ENCODE data around the gene PLCH1.

Gene PLCH1

DNA sequence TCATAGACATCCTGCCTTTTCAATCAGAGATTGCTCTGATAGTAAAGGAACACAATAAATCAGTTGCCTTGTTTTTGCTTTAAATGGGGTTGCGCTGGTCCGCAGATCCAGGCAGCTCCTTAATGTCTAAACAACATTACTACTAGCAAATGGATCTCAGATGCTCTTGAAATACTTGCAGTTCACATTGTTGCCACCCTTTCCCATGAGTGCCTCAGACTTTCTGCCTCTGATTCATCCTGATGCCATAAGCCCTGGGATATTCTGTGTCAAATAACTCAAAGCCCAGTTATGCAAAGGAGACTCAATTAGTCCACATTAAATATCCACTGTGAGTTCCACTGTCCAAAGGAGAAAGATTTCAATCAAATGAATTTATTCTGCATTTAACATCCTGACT lies 196.7 kb downstream of the PLCH1 start:
- no peak for DNase-seq (ENCODE audit: extremely low spot score)
- ChIA-PET POLR2A (no interaction called here), CTCF (no interaction called here)
- no peak for TF ChIP-seq LEF1 (IDR thresholded peaks at IDR 0.05; ENCODE audit: borderline replicate concordance)
- no peak for TF ChIP-seq CTBP1 (IDR thresholded peaks at IDR 0.05; ENCODE audit: borderline replicate concordance)
- TF ChIP-seq, protein P1, sequence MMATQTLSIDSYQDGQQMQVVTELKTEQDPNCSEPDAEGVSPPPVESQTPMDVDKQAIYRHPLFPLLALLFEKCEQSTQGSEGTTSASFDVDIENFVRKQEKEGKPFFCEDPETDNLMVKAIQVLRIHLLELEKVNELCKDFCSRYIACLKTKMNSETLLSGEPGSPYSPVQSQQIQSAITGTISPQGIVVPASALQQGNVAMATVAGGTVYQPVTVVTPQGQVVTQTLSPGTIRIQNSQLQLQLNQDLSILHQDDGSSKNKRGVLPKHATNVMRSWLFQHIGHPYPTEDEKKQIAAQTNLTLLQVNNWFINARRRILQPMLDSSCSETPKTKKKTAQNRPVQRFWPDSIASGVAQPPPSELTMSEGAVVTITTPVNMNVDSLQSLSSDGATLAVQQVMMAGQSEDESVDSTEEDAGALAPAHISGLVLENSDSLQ (IDR thresholded peaks at IDR 0.05) = no peak
- TF ChIP-seq L3MBTL2 (conservative IDR thresholded peaks at IDR 0.05) = no peak
- TF ChIP-seq ZNF384 (IDR thresholded peaks at IDR 0.05) = no peak

DNA sequence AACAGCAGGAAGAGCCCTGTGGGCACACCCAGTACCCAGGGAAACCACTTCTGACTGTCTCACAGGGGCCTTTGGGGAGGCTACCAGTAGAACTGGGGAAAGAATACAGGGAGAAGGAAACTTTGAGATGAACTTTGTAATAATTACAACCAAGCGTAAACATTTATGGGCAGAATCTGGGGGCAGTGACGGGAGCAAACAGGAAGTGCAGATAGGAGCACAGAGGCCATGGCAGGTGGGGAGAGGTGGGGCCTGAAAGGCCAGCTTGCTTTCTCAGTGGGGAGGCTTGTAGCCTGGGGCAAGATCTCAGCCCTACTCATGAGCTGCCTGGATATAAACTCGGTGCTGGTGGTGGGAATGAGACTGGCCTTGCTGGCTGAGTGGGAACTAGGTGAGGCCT lies 209.8 kb downstream of the PLCH1 start:
- CTCF ChIA-PET = no interaction called here
- no peak for DNase-seq (ENCODE audit: extremely low spot score)
- no peak for TF ChIP-seq TARDBP (IDR thresholded peaks at IDR 0.05)
- TF ChIP-seq NFRKB (IDR thresholded peaks at IDR 0.05) = no peak
- TF ChIP-seq FOXK2 (IDR thresholded peaks at IDR 0.05) = no peak
- no peak for TF ChIP-seq ELF4 (IDR thresholded peaks at IDR 0.05)
- TF ChIP-seq L3MBTL2 (conservative IDR thresholded peaks at IDR 0.05) = no peak
- no peak for TF ChIP-seq FOXM1 (IDR thresholded peaks at IDR 0.05; ENCODE audit: borderline replicate concordance)
- no peak for TF ChIP-seq CTBP1 (IDR thresholded peaks at IDR 0.05; ENCODE audit: borderline replicate concordance)
- TF ChIP-seq SP1 (IDR thresholded peaks at IDR 0.05) = no peak
- no peak for TF ChIP-seq HDGF (IDR thresholded peaks at IDR 0.05; ENCODE audit: borderline replicate concordance)
- TF ChIP-seq, protein P1 (IDR thresholded peaks at IDR 0.05) = no peak
- TF ChIP-seq ARNT (IDR thresholded peaks at IDR 0.05) = no peak
- no peak for TF ChIP-seq FOXA1 (IDR thresholded peaks at IDR 0.05)
- POLR2A ChIA-PET = no interaction called here

DNA sequence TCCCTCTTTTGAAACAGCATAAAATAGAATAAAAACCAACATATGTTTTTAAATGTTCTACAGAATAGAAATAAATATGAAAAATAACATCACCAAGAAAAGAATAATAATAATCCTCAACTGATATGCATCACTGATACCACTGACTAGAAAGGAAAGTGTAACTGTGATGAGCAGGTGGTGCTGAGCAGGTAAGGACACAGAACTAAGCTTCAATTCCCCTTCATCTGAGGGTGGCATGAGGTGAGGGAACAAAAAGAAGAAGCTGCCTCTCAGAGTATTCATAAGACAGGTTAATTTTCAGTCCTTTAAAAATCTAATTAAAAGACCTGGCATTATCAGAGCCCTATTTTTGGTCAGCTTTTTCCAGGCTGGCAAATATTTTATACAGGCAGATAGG lies 216.3 kb downstream of the PLCH1 start:
- TF ChIP-seq SP1 (IDR thresholded peaks at IDR 0.05) (no peak), ELF4 (IDR thresholded peaks at IDR 0.05) (no peak), ZNF384 (IDR thresholded peaks at IDR 0.05) (no peak), TARDBP (IDR thresholded peaks at IDR 0.05) (no peak), BHLHE40 (IDR thresholded peaks at IDR 0.05; ENCODE audit: borderline replicate concordance) (no peak), HDGF (IDR thresholded peaks at IDR 0.05; ENCODE audit: borderline replicate concordance) (no peak), FOXK2 (IDR thresholded peaks at IDR 0.05) (no peak), NFRKB (IDR thresholded peaks at IDR 0.05) (no peak), SUZ12 (IDR thresholded peaks at IDR 0.05) (no peak)
- DNase-seq (ENCODE audit: extremely low spot score) = no peak
- CTCF ChIA-PET = no interaction called here
- POLR2A ChIA-PET = no interaction called here

DNA sequence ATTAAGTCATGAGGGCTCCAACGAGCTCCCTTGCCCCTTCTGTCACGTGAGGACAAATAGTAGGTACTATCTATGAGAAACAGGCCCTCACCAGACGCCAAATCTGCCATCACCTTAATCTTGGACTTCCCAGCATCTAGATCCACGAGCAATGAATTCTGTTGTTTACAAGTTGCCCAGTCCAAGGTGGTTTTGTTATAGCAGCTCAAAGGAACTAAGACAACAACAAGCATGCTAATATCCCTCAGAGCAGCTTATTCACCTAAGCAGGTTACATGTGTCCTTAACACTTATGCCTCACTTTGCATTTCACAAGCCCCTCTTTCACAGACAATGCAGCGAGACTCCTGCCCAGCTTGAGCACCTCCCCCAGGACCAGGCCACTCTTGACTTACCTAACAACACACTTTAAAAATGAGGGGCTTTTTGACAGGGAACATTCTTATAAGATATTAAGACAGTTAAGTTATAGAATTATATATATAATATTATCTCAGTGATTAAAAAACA lies 219.5 kb downstream of the PLCH1 start:
- ChIA-PET CTCF (no interaction called here), POLR2A (no interaction called here)
- no peak for DNase-seq (ENCODE audit: extremely low spot score)
- TF ChIP-seq L3MBTL2 (conservative IDR thresholded peaks at IDR 0.05) (no peak), ZNF384 (IDR thresholded peaks at IDR 0.05) (no peak), FOXM1 (IDR thresholded peaks at IDR 0.05; ENCODE audit: borderline replicate concordance) (no peak), FOXA1 (IDR thresholded peaks at IDR 0.05) (no peak), LEF1 (IDR thresholded peaks at IDR 0.05; ENCODE audit: borderline replicate concordance) (no peak), BHLHE40 (IDR thresholded peaks at IDR 0.05; ENCODE audit: borderline replicate concordance) (no peak), TARDBP (IDR thresholded peaks at IDR 0.05) (no peak)

DNA sequence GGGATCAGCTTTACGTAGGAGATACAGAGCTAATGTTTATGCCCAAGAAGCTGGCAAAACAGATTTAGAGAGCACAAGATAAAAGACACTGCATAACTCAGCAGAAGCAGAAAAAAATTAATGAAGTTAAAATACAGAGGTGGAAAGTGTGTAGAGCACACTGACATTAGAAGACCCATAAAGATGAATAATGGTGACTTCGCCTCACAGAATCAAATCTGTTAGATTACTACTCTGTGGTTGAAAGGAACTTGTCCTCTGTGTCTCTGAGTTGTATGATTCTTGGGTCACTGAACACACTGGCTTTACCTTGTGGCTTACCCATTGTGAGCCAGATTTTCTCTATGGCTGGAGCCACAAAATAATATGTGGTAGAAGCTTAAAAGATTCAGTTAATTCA lies 224.4 kb downstream of the PLCH1 start:
- TF ChIP-seq FOXM1 (IDR thresholded peaks at IDR 0.05; ENCODE audit: borderline replicate concordance) = no peak
- no peak for TF ChIP-seq BHLHE40 (IDR thresholded peaks at IDR 0.05; ENCODE audit: borderline replicate concordance)
- TF ChIP-seq L3MBTL2 (conservative IDR thresholded peaks at IDR 0.05) = no peak
- ChIA-PET CTCF (no interaction called here), POLR2A (no interaction called here)
- no peak for DNase-seq (ENCODE audit: extremely low spot score)

DNA sequence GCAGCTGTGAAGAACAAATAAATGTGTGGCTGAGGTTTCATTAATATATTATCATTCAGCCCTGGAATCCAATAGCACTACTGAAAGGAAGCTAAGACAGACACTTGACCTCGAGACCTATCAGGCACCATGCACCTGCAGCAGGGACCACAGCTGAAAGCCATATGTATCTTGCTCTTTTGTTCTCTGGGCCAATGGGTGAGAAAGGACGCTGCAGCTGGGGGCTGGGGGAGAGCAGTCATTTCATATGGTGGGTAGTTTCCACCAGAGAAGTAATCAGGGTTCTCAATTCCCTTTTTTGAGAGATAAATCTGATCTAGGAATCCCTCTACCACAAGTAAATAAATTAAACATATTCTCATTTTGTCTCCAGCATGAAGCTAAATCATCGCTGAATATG lies 225.8 kb downstream of the PLCH1 start:
- CTCF ChIA-PET = no interaction called here
- DNase-seq (ENCODE audit: extremely low spot score) = no peak
- POLR2A ChIA-PET = no interaction called here
- no peak for TF ChIP-seq ZNF384 (IDR thresholded peaks at IDR 0.05)
- no peak for TF ChIP-seq SUZ12 (IDR thresholded peaks at IDR 0.05)
- TF ChIP-seq LEF1 (IDR thresholded peaks at IDR 0.05; ENCODE audit: borderline replicate concordance) = no peak
- no peak for TF ChIP-seq SP1 (IDR thresholded peaks at IDR 0.05)
- TF ChIP-seq BHLHE40 (IDR thresholded peaks at IDR 0.05; ENCODE audit: borderline replicate concordance) = no peak
- TF ChIP-seq TARDBP (IDR thresholded peaks at IDR 0.05) = no peak
- TF ChIP-seq NFRKB (IDR thresholded peaks at IDR 0.05) = no peak
- no peak for TF ChIP-seq CTBP1 (IDR thresholded peaks at IDR 0.05; ENCODE audit: borderline replicate concordance)
- no peak for TF ChIP-seq FOXM1 (IDR thresholded peaks at IDR 0.05; ENCODE audit: borderline replicate concordance)

DNA sequence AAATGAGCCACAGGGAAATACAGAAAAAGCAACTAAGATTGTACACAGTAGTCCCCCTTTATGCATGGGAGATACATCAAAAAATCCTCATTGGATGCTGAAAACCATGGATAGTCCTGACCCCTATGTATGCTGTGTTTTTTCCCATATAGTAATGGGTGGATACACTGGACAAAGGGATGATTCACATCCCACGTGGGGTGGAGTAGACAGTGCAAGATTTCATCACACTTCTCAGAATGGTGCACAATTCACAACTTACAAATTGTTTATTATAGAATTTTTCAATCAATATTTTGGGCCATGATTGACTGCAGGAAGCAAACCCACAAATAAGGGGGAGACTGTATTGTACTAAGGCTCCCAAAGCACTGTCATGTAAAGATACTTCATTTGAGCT lies 227.0 kb downstream of the PLCH1 start:
- POLR2A ChIA-PET = no interaction called here
- CTCF ChIA-PET = no interaction called here
- TF ChIP-seq NFRKB (IDR thresholded peaks at IDR 0.05) (no peak), ZNF384 (IDR thresholded peaks at IDR 0.05) (no peak), SUZ12 (IDR thresholded peaks at IDR 0.05) (no peak), FOXK2 (IDR thresholded peaks at IDR 0.05) (no peak), TARDBP (IDR thresholded peaks at IDR 0.05) (no peak), L3MBTL2 (conservative IDR thresholded peaks at IDR 0.05) (no peak), LEF1 (IDR thresholded peaks at IDR 0.05; ENCODE audit: borderline replicate concordance) (no peak), CTBP1 (IDR thresholded peaks at IDR 0.05; ENCODE audit: borderline replicate concordance) (no peak), BHLHE40 (IDR thresholded peaks at IDR 0.05; ENCODE audit: borderline replicate concordance) (no peak), ELF4 (IDR thresholded peaks at IDR 0.05) (no peak), FOXM1 (IDR thresholded peaks at IDR 0.05; ENCODE audit: borderline replicate concordance) (no peak), SP1 (IDR thresholded peaks at IDR 0.05) (no peak), FOXA1 (IDR thresholded peaks at IDR 0.05) (no peak), ARNT (IDR thresholded peaks at IDR 0.05) (no peak)
- TF ChIP-seq, protein P1 (IDR thresholded peaks at IDR 0.05) = no peak
- DNase-seq (ENCODE audit: extremely low spot score) = no peak
